ENCODE results near the gene DCLK1. TPM values are rescaled to one million over a fixed set of nuclear protein-coding genes. Genes with fewer than 3 reads are reported as not detected.

DCLK1 gene
- total RNA-seq, 1 donor from 2014 or later: 1.5 TPM

DNA sequence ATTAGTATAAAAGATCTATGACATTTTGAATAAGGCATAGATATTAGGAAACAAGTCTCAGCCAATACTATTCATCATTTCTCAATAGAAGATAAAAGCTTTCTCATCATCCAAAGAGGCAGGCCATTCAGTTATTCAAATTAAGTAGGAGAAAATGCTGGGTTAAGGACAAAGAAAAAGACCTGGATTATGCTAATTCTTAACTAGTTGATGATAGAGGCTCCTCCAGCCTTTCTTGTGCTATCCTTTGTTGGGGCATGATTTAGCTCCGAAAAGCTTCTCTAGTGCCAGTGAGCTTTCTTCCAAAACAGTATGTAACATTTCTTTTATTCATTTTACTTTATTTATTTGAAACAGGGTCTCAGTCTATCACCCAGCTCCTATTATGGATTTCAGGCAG, 223.0 kb downstream of the DCLK1 start:
- no peak for DNase-seq (ENCODE audit: low read depth, low spot score)

DNA sequence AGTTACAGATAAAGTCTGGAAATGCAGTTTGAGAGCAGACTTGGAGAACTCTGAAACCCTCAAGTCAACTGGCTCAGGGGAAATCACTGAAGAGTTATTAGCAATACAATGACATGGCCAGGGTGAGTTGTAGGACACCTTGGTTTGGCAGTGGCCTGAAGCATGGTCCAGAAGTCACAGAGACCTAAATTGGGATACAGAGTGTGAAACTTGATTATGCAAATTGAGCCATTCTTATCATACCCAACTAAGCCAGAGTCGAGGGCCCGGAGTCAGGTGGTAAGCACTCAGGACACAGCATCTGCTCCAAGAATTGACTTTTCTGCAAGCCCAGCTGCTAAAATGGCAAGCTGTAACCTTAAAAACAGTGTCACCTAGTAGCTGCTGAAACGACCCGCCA, 224.5 kb downstream of the DCLK1 start:
- no peak for DNase-seq (ENCODE audit: low read depth, low spot score)

DNA sequence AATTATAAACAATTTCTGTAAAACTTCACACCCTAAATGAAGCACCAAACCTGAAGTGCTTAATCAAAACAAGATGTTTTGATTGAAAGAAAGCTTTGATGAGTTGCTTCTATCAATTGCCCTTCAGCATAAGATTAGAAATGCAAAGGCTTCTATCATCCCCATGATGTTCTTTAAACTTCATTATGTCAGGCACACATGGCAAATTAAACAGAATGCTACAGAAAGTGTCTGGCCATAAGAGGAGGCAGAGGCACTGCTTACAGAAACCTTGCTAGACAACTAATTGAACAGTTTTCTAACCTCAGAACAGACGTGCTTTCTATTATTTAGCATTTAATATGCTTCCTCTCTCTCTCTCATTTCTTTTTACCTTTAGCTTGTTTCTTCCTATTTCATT, 228.1 kb downstream of the DCLK1 start:
- DNase-seq (ENCODE audit: low read depth, low spot score): no peak

DNA sequence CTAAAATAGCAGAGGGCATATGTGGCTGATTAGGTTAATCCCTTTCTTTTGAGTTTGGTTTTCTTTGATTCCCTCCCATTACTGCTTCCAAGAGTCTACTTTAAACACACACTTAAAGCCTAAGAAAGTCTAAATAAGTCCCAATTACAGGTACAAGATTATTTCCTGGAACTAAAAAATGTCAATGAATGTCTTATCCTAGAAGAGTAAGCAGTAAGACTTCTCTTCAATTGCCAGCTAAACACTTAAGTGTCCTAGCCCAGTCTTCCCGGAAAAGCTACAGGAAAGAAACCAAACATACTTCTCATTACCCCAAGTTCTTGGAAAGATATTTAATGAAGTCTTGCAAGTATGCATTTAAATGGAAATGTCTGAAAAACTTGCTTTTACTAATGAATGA, 233.1 kb downstream of the DCLK1 start:
- DNase-seq (ENCODE audit: low read depth, low spot score): no peak

DNA sequence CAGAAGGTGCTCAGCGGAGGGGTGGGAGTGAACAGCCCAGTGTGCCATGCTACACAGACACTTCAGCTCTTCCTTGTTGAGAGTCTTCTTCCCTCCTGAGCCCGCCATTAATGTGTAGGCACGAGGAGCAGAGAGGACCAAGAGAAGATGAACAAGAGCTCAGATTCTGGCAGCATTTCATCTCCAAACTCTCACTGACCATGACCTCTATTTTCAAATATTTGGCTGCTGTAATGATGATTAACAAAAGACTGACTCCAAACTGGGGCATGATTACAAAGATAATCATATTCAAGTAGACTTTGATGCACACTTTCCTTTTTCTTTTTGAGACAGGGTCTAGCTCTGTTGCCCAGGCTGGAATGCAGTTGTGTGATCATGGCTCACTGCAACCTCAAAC, 236.5 kb downstream of the DCLK1 start:
- DNase-seq (ENCODE audit: low read depth, low spot score): no peak

DNA sequence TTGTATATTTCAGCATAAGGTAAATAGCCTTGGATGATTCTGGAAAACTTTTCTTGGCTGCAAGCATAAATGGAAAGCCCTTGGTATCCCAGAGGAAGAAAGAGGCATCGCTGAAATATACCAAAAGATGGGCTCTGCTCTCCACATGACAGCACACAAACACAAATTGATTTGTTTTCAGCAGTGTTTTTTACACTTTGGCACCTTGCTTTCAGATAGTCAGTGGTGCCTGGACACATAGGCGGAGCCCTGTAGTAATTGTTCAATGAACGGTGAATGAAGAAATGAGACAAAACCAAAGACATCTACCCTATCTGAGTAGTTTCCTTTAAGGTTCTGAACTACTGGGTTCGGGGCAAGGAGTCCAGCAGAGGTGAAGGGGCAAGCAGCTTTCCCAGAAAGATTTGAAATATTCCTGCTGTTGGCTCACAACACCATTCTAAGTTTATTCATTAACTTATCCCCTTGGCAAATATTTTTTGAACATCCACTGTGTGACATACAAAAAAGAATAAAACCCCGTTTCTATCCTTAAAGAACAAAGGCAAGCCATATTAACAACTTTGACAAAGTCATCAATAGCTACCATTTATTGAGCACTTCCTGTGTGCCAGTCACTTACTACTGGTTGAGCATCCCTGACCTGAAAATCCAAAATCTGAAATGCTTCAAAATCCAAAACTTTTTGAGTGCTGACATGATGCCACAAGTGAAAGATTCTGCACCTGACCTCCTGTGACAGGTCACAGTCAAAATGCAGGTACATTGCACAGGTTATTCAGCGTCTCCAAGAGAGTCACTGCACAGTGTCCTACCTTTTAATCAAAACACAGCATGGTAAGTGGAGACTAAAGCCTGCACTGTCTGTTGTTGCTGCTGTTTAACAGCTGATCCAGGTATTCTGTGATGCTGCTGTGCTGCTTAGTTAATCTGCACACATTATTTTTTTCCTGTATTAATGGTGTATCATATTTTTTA, 238.1 kb downstream of the DCLK1 start:
- DNase-seq (ENCODE audit: low read depth, low spot score): no peak

DNA sequence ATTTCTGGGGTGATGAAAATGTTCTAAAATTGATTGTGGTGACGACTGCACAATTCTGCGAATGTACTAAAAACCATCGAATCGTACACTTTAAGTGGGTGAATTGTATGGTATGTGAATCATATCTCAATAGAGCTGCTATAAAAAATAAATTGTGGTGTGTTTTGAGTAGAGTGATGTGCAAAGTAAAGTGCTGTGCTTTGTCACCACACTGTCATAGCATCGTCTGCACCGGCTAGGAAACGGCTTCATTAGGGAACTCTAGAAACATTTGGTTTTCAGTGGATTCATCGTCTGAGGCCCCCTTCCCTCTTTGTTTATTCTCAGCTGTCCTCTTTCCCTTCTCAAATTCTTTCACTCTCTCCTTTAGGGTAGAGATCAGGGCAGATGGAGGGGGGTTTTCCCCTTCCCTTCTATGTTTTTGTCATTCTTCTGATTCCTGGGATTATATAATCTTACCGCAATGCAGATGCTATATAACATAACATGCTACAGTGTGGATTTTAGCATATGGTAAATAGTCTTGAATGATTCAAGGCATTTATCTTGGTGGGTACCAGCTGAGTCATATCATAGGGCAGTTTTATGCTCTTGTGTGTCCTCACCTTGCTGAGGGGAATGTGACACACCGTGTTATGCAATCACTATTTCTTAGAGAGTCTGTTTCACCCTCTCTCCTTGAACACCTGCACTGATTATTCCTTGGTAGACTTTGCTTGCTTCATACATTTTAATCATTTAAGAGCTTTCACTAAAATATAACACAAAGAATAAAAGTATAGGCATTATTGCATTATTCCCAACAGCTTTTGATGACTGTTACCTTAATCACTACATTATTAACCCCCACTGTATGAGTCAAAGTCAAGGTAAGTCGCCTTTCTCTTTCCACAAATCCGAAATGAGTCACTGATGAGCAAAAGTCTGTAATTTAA, 239.4 kb downstream of the DCLK1 start:
- no peak for DNase-seq (ENCODE audit: low read depth, low spot score)

DNA sequence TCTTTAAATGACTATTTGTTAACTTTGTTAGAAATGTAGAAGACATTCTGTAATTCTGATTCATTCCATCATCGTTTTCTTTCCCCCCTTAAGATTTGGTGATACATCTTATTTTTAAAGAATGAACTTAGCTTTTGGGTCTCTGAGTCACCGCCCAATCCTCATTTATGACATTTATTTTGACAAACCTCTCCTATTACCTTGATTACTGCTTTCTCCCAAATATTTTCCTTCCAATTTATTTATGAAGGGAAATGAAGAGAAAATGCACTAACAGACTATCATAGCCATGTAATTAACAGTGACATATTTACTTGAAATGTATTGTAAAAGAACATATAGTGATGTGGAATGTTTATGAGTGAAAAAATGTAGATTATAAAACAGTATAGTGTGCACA, 241.6 kb downstream of the DCLK1 start:
- no peak for DNase-seq (ENCODE audit: low read depth, low spot score)

DNA sequence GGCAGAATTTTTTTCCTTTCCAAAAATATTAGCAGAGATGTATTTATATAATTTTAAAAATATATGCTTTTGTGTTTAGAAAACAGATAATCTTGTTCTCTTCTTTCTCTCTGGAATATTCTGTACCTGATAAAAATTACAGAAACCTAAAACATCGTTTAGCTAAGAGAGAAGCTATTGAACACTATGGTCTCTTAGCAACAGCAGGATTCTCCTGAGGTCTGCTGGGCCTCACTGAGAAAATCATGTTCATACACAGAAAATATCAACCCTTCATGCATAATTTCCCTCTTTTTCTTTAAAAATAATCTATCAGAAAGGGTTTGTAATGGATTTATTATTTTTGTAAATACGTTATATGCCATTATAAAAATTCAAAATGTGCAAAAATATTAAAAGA, 242.2 kb downstream of the DCLK1 start:
- no peak for DNase-seq (ENCODE audit: low read depth, low spot score)

DNA sequence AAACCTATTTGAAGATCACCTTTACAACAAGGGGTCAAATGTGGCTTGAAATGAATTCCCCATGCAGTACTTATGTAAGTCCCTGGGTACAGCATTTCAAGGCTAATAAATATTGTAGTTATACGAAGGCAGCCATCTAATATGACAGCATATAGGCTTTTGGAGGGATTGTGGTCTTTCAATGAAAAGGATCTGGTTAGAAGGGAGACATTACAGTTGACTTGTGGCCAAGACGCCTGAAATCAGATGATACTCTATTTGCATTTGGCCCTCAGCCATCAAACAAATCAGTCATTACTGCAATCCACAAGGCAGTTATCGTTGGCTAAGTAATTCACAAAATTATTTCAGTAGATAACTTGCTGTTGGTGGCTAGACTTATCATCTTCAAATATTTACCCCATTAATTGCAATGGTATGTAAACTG, 242.7 kb downstream of the DCLK1 start:
- no peak for DNase-seq (ENCODE audit: low read depth, low spot score)

DNA sequence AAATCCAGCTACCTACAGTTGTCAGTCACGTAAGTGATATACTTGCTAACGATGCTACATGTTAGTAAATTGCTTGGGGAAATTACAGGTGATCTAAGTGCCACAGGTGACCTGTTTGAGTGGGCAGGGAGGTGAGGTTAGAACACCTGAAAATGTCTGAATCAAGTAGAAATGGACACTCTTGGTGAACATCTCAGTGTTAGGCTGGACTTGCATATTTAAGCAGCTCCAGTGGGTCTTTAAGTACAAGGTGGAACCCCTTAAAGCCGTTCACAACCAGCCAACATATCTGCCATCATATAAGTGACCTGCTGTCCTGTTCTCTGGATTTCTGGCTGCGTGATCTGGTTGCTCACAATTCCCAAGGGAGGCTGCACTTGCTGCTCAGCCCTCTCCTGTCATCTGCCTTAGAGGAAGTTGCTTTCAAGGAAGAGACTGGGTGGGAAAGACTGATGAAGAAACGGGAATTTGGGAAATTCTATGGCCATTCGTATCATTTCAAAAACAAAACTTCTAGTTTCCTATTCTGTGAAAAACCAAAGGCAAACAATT, 244.0 kb downstream of the DCLK1 start:
- DNase-seq (ENCODE audit: low read depth, low spot score): no peak

DNA sequence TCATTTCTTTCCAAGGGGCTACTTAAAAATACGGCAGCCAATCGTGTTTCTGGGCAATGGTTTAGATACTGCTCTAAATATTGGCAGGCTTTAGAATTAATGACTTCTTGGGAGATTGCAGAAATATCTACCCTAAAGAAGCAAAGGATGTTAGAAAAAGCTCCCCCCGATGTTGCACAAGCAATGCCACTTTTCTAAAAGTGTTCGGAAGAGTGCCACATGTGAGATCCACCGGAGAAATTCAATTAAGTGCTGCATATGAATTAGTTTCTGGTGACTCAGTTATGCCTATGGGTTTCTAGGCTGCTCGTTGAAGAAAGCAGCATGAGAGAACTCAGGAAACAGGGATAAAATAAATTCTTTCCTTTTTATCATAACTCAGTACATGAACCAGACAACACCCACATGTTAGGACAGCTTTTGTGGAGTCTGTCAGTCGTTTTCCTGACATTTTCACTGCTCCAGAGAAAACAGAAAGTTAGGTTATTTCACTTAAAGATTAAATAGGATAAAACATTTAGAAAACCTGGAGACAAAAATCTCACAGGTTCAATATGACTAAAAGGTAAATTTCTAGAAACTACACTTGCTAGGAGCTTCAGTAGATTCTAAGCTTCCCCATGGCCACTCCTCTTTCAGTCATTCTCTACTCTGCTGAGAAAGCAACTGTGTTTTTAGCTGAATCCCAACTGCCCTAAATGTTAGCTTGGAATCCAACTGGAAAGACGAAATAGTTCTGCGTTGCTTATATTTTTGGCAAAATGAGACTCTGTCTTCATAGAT, 244.7 kb downstream of the DCLK1 start:
- DNase-seq (ENCODE audit: low read depth, low spot score): no peak

DNA sequence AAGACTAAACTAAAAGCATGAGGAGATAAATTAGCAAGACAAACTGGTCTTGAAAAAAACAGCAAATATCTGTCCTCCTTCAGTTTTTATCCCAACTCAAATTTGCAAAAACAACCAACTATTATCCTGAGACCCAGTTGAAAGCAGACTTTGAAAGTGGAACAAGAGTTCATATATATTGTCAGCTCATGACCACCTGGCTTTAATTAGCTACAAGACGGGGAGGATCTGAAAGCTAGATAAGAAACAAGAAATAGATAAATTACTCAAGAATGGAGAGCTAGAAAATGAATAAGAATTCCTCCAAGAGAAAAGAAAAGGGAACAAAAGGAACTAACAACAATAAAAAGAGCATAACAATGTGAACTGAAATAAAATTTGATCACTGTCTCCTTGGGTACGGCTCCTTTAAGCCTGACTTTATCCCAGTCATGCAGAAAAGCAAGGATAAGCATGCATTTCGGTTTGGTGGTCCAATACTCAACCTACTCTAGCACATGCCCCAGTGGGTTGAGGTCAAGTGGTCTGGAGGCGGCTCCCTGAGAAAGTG, 246.9 kb downstream of the DCLK1 start:
- no peak for DNase-seq (ENCODE audit: low read depth, low spot score)

DNA sequence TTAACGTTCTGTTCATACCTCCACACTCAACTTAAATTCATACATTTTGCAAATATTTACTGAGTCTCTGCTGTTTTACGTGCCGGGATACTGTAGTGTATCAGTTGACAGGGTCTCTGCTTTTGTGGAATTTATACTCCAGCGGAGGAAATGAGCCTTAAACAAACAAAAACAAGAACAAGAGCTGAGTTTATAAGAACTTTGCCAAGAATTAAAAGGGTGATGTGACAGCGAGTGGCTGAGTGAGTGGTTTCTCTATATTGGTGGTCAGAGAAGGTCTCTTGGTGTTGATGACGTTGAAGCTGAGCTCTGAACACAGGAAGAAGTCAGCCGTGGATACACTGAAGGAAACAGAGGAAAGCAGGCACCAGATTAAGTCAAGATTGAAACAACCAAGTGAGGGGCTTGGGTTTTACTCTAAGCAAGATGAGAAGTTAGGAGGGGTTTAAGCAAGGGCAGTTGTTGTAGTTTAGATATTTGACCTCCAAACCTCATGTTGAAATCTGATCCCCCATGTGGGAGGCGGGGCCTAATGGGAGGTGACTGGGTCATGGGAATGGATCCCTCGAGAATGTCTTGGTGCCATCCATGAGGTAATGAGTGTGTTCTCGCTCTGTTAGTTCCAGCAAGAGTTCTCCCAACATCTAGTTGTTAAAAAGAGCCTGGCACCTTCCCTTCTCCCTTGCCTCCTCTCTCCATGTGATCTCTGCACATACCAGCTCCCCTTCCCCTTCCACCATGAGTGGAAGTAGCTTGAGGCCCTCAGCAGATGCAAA, 248.3 kb downstream of the DCLK1 start:
- DNase-seq (ENCODE audit: low read depth, low spot score): no peak

DNA sequence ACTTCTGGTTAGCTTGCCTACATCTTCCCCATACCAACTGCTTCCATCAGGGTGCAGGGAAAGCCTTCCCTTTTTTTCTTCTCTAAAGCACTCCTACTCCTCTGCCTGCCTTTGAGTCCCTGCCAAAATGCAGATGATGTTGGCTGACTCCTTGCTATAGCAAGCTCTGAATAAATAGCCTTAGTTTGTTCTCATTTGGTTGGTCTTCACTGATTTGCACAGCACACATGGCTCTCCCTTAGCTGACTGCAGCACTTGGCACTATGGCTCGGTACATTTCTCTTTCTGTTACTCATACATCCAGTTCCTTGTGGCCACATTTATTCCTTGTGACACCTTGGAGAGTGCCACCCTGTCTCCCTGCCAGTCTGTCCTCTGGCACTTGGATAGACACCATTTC, 249.8 kb downstream of the DCLK1 start:
- no peak for DNase-seq (ENCODE audit: low read depth, low spot score)

DNA sequence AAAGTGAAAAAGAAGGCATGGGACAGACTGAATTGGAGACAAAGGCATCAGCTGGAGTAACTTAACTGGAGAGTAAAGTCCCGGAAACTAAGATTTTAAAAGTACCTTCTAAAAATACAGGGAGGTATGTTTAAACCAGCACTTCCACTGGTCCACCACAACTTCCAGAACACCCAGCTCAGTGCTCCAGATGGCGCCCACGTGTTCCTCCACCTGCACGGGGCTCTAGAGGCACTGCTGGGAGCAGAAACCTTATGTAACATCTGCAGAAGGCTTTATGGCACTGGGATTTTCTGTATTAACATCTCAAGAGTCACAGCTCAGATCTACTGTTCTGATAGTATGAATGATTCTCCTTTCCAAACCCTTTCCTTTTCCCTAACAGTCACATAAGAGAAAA, 252.1 kb downstream of the DCLK1 start:
- DNase-seq (ENCODE audit: low read depth, low spot score): no peak

DNA sequence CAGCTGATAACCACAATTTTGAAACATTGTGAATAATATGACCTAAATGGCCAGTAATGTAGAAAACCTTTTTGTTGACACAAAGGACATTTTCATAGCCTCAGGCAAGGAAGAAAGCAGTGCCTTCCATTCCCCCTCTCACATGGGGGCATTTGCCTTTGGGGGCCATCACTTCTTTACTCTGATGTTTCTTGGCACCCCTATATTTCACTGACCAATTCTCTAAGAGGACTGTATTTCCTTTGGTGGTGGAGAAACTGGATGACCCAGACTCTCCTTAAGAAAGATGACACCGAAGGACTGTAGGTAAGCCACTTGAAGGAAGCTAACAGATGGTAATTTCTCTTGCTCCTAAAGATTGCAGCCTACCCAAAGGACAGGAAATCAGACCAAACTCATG, 254.6 kb downstream of the DCLK1 start:
- no peak for DNase-seq (ENCODE audit: low read depth, low spot score)

DNA sequence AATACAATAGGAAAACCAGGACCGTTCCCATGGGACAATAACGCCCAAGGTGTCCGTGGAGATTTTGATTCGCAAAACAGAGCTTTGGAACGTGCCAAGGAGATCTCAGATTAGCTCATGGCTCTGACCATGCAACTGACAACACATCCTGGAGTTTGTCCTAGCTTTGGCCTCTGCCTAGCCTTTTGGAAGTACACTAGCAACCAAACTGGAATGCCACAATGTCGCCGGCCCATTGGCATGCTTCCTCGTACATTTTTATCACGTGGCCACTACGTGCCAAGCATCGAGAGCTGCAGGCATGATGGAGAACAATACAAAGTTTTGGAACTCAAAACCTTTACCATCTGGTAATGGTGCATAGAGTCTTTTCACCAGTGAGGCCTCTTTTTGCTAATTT, 256.5 kb downstream of the DCLK1 start:
- DNase-seq (ENCODE audit: low read depth, low spot score): no peak

DNA sequence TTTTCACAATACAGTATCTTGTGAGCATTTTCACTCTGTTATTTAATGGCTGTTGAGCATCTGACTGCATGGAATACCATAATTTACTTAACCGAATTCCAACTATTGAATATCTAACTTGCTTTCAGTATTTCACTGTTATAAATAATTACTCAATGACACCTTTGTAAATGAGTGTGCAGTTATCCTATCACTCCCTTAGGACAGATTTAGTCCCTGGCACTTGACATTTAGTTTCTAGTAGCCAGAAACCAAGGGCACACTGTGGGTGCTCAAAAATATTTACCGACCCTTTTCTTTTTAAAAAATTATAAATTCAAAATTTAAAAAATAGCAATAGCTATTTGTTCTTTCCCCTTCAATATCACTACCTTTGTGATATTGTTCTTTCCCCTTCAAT, 258.8 kb downstream of the DCLK1 start:
- DNase-seq (ENCODE audit: low read depth, low spot score): no peak

DNA sequence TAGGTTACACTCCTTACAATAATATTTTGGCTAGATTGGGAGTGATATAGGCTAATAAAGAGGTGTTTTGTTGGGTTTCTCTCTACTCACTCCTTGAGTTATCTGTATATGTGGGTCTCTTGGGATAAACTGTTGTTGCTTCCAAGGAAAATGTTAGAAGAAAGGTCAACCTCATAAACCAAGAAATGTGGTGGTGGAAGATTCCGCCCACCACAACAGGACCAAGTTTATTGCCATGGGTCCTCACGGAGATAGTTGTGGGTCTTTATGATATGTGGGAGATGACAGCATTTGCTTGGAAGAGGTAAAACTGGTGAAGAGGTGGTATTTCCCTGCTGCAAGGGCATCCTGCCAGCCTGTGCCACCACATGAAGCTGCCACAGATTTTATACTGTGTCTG, 259.6 kb downstream of the DCLK1 start:
- DNase-seq (ENCODE audit: low read depth, low spot score): no peak

All from pulmonary artery endothelial cell (primary cell).